Measurements from ENCODE around the gene LAG3.

Gene LAG3

DNA sequence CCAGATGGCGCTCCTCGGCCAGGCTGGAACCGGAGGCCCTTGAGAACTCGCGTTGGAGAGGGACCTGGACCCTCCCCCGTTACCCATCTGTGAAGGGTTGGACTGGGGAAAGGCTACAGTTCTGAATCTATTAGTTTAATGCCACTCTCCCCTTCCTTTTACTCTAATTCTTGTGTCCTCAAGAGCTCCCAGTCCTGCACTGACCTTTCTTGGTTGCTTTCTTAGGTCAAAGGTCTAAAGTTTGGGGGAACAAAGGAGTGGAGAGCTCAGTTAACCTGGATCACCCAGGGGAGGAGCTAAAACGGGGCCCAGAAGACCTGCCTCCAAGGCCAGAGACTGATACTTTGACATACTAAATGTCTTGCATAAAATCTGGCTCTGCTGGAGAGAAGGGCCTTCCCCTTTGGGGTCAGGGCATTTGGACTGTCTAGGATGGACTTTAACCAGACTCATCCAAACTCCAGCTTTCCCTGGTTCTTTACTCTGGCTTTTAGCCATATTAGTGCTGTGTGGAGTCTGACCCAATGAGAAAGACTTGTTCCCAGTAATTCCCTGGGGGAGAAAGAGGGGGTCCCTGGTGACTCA lies 18.5 kb upstream of the LAG3 start:
- DNase-seq = no peak

DNA sequence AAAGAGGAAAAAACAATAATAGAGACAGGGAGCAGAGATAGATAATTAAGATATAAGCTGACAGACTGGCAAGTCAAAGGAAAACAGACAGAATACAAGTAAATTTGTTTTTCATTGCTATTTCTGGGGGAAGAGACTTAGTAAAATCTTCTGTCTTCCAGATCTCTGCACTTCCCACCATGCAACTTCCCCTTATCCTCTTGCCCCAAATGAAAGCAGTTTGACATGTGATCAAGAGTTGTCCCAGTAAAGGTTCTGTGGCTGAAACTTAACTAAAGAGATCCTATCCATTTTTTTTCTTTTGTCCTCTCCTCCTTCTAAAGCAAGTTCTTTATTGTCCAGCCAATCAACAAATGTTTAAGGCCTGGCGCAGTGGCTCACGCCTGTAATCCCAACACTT lies 17.9 kb upstream of the LAG3 start:
- DNase-seq = no peak

DNA sequence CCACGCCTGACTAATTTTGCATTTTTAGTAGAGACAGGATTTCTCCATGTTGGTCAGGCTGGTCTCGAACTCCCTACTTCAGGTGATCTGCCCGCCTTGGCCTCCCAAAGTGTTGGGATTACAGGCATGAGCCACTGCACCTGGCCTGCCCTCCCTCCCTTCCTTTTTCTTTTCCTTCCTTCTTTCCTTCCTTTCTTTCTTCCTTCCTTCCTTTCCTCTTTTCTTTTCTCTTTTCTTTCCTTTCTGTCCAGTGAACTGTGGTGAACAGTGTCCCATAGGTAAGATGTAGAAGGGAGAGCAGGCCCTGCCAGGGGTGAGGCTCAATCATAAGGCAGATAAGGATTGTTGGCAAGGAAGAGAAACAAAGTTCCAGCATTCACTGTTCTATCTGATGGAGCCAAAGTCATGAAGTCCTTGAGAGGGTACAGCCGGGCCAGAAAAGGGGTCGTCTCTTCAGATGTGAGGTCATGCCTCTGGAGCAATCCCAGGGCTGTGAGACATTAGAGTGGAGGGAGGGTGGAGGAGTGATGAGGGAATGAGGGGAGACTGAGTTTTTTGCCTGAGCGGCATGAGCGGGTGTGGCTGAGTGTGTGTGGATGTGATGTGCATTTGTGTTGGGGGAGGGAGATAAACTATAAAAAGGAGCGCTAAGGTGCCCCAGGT lies 15.2 kb upstream of the LAG3 start:
- no peak for DNase-seq

DNA sequence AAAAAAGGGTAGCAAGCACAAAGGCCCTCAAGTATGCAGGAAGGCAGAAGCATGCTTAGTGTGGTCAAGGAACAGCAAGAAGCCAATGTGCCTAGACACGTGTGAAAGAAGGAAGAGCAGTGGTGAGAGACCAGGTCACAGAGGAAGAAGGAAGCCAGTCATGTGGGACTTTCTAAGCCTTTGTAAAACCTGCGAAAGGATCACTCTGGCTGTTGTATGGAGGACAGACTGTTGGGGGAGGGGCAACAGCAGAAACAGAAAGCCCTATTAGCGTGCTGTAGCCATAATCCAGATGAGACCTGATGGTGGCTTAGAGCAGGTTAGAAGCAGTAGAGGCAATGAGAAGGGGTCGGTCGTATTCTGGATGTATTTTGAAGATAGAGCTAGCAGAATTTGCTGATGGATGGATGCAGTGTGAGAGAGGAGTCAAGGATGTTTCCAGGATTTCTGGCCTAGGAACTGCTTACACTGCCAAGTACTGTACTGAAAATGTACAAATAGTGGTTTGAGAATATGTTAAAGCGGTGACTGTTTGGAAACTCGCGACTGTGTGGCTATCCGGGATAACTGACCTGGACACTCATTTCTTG lies 13.7 kb upstream of the LAG3 start:
- DNase-seq = no peak

DNA sequence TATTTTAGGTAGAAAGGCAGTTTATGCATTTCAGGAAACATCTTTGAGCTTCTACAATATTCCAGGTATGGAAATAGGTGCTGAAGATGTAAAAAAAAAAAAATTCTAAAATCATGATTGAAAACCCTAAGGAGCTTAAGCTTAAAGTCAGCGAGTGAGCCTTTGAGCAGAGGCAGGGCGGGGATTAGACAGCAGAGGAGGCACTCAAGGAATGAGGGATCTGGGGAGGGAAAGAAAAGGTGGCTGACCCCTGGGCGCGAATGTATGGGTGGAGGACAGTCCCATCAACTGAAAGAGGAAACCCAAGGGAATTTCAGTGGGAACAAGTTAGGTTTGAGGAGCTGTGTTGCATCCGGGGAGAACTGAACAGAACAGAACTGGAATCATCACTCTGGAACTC lies 12.6 kb upstream of the LAG3 start:
- no peak for DNase-seq

DNA sequence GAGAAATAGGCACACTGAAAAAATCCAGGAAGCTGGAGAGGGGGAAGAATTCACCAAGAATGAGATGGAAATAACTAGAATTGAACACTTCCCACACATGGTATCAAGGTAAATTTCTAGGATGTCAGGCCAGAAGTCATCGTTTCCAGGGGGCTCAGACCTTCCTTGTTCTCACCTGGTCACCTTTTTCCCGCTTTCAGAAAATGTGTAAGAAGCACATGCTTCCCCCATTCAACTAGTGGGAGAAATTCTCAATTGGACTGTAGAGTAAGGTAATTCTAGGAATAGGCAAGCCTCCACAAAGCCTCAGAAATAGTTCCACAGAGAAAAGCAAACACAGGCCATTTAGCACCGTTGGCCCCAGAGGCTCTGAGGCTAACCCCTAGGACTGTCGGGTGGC lies 8.9 kb upstream of the LAG3 start:
- DNase-seq = no peak

DNA sequence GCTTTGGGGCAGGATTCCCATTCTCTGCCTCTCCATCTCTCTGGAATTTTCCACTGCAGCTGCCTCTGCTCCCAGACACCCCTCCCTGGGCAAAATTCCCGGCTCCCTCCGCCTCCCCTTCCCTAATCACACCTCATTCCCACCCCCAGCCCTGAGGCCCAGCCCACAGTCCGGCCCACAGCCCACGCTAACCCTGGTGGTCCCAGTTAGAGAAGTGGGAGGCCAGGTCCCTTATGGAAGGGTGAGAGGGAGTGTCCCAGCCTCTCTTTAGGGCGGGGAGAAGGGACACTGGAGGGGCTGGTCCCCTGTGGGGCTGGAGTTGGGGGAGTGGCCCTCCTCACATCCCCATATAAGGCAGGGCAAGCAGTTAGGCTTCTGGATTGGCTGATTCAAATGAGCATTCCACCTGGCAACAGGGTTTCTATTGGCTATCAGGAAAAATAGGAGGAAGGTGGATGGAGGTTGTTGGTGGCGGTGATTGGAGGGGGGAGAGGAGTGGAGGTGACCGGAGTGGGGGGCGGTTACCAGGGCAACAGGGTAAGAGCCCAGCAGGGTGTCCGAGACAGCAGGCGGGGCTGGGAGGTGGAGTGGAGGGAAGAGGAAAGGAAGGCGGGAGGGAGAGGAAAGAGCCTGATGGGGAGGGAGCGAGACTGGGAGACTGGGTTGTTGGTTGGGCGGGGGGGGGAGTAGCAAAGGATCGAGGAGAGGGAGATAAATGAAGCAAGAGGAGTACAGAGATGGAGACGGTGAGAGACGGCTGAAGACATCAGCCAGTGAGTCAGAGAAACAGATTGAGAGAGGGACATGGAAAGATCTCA lies 8.1 kb upstream of the LAG3 start:
- peak; percentile 90 for DNase-seq

DNA sequence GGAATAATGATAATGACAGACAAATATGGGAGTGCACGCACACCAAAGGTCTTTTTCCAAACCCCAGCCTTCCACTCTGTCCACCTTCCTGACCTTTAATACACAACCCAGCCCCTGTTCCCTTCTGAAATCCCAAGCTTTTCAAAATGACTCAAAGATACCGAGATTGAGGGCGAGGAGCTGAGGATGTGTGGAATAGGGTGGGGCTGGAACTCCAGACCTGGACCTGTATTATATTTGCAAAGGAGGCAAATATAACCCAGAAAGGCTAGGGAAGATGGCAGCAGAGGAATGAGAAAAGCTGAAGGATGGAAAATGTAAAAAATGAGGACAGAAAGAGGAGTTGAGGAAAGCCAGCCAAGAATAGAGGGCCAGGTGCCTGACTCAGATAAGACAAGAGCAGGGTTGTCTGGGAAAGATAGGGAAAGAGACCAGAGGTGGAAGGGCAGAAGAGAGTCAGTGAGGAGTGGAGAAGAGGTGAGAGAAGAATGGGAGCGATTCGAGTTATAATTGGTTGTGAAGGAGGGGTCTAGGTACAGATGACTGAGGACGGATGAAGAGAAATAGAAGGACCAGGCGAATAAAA lies 7.2 kb upstream of the LAG3 start:
- no peak for DNase-seq

DNA sequence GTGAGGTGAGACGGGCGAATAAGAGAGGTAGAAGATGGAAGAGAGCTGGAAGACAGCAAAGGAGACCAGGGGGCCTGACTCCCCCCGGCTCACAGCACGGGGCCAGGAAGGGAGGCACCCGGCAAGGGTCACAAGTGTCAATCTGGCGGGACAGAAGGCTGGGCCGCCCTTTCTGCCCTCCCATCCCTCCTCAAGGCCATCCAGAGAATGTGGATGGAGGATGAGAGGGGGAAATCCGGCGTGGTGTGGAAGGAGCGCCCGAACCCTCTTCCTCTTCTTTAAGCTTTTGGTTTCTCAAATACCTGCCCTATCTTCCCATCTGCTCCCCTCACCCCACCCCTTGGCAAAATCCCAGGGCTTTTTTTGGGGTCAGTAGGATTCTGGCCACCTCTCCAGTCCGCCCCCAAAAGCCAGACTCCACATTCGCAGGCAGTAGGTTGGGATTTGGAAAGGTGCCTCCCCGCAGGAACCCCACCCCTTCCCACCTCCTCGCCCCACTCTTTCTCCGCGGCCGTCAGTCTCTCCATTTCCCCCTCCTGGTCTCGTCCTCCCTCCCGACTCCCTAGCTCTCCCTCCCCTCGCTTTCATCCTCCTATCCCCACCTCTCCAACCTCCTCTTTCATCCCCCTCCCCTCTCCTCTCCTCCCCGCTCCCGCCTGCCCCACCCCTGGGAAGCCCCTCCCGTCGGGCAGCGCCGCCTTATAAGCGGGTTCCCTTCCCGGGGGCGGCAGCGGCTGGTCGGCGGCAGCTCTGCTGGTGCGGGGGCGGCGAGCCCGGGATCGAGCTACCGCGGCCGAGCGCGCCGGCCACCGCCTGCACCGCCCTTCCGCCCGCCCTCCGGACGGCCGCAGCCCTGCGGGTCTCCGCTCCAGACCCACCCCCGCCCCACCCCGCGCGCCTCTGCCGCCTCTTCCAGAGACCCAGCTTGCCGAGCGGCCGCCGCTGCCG lies 6.4 kb upstream of the LAG3 start, which contains the start of gene PTMS:
Gene PTMS, plus strand, starts transcription at position 730 of the 948 bp plus-strand sequence. CDS start 343 bp downstream, outside the sequence.
- no peak for DNase-seq

DNA sequence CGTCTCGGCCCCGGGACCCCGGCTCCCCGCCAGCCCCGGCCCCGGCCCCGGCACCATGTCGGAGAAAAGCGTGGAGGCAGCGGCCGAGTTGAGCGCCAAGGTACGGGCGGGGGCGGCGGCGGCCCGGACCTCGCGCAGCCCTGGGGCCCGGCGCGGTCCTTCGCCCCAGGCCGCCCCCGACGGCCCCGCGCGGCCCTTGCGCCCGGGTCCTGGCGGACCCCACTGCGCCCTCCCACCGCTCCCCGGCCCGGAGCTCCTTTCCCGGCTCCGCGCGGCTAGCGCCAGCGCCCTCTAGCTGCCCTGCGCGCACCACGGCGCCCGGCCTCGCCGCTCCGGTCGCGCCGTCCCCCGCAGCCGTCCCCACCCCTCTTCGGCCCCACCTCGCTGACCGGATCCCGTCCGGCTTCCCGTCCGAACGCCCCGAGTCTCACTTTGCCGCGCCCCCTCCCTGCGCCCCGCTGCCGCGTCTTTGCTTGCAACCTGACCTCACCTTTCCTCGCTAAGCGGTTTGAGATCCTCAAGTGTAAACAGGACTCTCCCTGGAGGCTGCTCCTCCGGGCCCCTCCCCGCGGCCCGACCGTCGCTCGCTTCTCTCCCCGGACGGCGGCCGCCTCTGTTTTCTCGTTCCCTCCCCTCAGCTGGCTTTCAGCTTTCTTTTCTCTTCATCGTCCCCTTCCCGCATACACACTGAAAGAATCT lies 5.5 kb upstream of the LAG3 start:
- no peak for DNase-seq

DNA sequence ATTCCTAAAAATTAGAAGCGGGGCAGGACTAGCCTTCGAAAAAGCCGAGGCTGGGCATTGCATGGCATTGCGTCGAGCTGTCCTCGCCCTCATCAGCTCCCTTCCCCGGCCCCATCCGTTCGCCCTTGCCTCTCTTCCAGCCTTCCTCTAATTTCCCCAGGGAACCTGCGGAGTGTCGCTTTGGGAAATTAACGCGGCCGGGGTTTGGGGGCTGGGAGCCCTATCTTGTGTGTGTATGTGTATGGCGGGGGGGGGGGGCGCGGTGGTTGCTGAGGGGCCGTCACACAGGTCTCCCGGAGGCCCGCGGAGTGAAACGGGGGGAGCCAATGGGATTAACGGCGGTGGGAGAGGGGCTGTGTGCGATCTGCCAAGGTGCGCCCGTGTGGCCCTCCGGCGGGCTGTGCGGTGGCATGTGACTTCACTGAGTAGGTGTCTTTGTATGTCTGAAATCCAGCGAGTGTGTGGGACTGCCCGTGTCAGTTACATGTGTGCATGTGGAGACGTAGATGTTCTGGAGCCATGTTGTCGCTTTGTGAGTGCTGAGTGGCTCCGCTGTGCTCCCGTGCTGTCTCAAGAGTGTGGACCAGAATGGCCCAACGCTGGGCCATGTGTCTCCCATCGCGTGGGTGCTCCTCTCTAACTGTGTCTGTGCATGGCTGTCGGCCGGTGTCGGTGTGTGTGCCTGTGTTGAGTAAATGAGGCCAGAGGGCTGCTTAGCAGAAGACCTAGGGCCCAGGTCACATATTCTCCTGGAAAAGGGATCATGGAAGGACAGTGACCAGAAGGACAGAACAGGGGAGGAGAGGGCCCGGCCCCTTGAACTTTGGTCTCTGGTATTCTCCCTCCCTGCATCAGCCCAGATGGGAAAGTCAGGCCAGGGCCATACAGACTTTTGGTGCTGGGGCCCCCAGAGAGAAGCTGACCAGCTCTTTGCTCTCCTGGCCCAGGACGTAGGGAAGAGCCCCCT lies 4.7 kb upstream of the LAG3 start:
- no peak for DNase-seq

DNA sequence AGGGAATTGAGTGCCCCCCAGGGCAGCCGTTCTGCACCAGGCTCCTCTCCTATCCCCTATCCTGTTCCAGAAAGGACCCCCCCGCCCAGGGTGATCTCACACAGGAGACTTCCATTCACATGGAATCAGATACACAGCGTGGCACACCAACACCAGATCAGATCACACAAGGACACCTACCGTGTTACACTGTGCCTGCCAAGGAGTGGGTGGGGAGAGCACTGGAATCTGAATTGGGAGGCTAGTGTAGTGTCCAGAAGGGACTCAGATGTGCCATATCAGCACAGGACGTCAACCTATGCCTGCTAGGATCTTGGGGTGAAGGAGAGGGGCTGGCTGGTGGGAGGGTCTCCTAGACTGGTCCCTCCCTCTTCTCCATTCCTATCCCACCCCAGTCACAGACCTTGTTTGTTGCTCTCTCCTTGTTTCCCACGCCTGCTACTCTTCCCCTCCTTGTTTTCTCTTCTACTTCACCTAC lies 3.8 kb upstream of the LAG3 start:
- no peak for DNase-seq

DNA sequence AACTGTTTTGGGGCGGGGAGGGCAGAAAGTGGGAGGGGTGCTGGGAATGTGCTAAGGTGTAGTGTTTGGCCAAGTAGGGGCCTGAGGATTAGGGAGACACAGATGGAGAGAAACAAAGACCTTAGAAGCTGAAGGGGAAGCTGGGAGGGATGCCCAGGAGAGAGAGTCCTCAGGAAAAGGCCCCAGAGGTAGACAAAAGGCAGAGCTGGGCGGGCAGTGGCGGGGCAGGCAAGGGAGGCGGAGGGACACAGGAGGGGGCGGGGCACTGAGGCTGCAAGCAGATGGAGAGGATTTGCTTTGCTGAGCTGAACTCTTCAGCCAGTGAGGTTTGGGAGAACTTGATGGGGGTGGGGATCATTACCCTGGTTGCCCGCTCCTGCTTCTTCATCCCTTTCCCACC lies 3.3 kb upstream of the LAG3 start:
- no peak for DNase-seq

DNA sequence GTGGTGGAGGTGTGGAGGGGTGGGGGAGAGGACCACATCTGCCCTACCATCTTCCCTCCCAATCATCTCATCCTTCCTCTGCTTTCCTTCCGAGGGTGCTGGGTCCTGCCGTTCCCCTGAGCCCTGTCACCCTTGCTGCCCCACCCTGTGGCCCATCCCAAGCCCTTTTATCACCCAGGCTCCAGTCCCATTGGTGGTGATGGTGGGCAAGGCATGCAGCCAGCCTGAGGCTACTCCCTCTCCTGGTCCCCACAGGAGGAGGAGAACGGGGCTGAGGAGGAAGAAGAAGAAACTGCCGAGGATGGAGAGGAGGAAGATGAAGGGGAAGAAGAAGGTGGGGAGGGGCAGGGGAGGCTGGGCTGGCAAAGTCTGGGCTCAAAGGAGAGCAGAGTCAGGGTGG lies 2.7 kb upstream of the LAG3 start:
- DNase-seq = no peak

DNA sequence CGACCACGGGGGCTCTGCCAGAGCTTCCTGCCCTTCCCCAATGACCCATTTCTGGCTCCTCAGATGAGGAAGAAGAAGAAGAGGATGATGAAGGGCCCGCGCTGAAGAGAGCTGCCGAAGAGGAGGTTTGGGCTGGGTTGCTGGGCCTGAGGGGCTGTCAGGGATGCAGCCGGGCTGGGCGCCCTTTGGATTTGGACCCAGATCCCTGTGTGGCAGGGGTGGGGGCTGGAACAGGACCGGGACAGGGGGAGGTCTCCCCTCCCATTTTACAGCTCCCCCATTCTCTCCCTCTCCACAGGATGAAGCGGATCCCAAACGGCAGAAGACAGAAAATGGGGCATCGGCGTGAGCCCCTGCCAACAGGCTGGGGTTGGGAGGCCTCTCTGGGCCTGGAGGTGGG lies 2.2 kb upstream of the LAG3 start:
- DNase-seq = no peak

DNA sequence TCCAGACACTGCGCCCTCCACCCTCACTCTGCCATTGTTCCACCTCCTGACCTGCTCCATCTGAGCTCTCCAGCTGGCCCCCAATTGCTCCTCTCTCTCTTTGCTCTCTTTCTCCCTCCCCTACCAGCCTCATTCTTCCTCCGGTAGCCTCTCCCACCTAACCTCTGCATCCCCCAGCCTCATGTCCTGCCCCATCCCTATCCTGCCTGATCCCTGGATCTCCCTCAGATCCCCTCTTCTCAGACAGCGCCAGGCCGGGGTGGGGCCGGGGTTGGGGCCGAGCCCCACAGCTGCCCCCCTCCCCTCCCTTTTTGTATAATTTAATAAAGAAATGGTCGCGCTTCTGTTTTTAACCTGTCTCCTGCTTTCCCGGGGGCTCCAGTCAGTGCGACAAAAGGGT lies 1.7 kb upstream of the LAG3 start:
- DNase-seq = no peak

DNA sequence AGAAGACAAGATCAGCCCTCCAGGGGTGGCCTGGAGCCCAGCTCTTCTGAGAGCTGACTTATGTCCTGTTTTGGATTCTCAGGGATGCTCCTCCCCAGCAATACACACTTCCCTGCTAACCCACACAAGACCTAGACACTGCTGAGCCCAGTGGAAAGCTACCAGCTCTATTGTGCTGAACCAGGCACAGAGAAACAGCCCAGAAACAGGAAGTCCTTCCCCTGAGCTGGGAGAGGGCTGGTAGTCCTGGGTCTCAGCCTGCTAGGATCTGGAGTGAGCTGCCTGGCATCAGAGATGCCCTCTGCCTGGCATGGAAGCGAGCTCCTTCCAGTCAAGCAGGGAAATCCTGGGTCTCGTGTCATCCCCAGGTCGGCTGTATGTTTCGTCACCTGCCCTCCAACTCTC lies 1.2 kb upstream of the LAG3 start:
- no peak for DNase-seq

DNA sequence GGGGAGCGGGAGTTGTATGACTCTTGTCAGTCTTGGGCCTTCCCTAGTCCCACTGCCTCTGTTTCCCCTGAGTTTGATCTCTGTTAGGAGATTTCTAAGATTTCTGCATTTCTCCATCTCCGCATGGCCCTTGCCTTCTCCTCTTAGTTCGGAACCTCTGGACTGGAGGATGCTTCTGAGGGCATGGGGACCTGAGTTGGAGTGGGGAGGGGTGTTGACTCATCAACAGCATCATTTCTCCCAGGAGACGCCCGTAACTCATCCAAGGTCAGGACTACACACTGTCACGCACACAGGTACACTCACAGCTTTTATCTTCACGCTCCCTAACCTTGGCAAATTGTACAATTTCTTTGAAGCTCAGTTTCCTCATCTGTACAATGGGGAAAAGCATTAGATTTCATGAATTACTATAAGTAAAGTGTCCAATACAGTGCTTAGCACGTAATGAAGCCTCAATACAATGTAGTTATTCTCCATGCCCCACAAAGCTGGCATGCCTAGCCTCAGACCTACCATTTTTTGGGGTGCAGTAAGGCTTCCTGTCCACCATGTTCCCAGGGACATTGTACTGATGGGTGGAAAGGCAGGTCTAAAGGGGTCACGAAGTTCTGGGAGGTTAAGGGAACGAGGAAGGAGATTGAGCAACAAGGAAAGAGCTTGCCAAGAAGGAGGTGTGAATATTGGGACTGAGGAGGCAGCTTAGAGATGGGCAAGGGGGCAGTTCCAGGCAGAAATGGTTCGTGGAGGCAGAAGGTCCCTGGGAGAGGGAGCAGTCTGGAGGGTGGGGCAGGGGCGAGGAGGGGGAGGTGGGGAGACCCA lies 600 bp upstream of the LAG3 start:
- DNase-seq = no peak
